K562 (cell line): Measurements from ENCODE around the gene C1QTNF2. TPM values are rescaled to one million over a fixed set of nuclear protein-coding genes. Genes with fewer than 3 reads are reported as not detected.

ENCODE experiments used
- ATAC-seq: fragments of 200-7000 bp; cut with Tn5 transposase; 3 replicates; pipeline ENCODE4 v1.9.1; 2020; ENCODE audit warnings: moderate library complexity
- BruUV-seq: library from RNA; stranded (reverse); fragments of 400-500 nt; replicated peaks from 2 replicates; lab custom pipeline; 2021; lab: Mats Ljungman, UMichigan
- CTCF ChIA-PET: fragments of 300-600 bp; formaldehyde crosslinking; extraction: SDS; loops from one replicate; lab custom pipeline; 2021; ENCODE audit warnings: low intra/inter-chr PET ratio; lab: Yijun Ruan, JAX
- POLR2A ChIA-PET: fragments of 300-600, 350-650 bp; sonication (Branson Sonifier 250); formaldehyde crosslinking; extraction: SDS; loops from one replicate; lab custom pipeline; 2021; ENCODE audit warnings: antibody characterized with exemption, inconsistent platforms; lab: Yijun Ruan, JAX
- DNase-seq, 4 experiments: peaks; one replicate each; pipeline versions ENCODE4 v3.0.0 to v3.0.0-alpha.2; 2011 to 2018; ENCODE audit warnings: low spot score in 3 of 4, mixed read lengths in 3 of 4; ENCODE audit errors: extremely low read depth in 1 of 4
- FAIRE-seq: peaks from 2 replicates; lab custom pipeline; 2011; peaks lifted over from hg19 to GRCh38; lab: Jason Lieb, UNC
- H2AFZ ChIP-seq: 2 replicates; pipeline ENCODE4 v1.6.0; 2011; ENCODE audit warnings: low read depth, low read length, control low read depth, inconsistent platforms
- H3K27ac ChIP-seq: fragments of 200-600 bp; 3 replicates; pipeline ENCODE4 v1.8.0; 2011; ENCODE audit warnings: low read depth, mild to moderate bottlenecking, control low read depth, inconsistent platforms, low read length, moderate library complexity, mixed read lengths; ENCODE audit errors: extremely low read depth
- H3K27me3 ChIP-seq, 2 experiments: fragments of 300-600 bp in 1 of 2; 2 replicates in 1 of 2; 3 replicates in 1 of 2; pipeline versions ENCODE4 v1.6.0 to v1.8.0; 2011; ENCODE audit warnings: inconsistent platforms in 2 of 2, low read length in 2 of 2, mild to moderate bottlenecking in 1 of 2, mixed read lengths in 1 of 2, moderate library complexity in 1 of 2; ENCODE audit not compliant: control insufficient read depth in 2 of 2, insufficient read depth in 2 of 2
- H3K36me3 ChIP-seq: fragments of 300-600 bp; 3 replicates; pipeline ENCODE4 v1.8.0; 2011; ENCODE audit warnings: mild to moderate bottlenecking, low read length, inconsistent platforms; ENCODE audit not compliant: control insufficient read depth, insufficient read depth
- H3K4me1 ChIP-seq, 2 experiments: fragments of 200-600 bp in 1 of 2; replicated peaks in 1 of 2; 2 replicates in 1 of 2; 3 replicates in 1 of 2; pipeline versions ENCODE4 v1.5.1 to v1.8.0; 2011; ENCODE audit warnings: inconsistent platforms in 2 of 2, low read length in 2 of 2, mild to moderate bottlenecking in 1 of 2, mixed read lengths in 1 of 2, moderate library complexity in 1 of 2; ENCODE audit not compliant: control insufficient read depth in 2 of 2, insufficient read depth in 2 of 2
- H3K4me2 ChIP-seq: 2 replicates; pipeline ENCODE4 v1.6.1; 2011; ENCODE audit warnings: low read length, control low read depth, inconsistent platforms, mixed read lengths; ENCODE audit not compliant: insufficient read depth
- H3K4me3 ChIP-seq: fragments of 200-600 bp; sonication (generic), shearing (Covaris generic); 2 replicates; pipeline ENCODE4 v1.5.1; 2016; ENCODE audit warnings: control low read depth, inconsistent platforms
- H3K79me2 ChIP-seq: fragments of 200-600 bp; 3 replicates; pipeline ENCODE4 v1.8.0; 2011; ENCODE audit warnings: low read length, inconsistent platforms; ENCODE audit not compliant: control insufficient read depth, insufficient read depth
- H3K9ac ChIP-seq, 2 experiments: 2 replicates each; pipeline versions ENCODE4 v1.6.0 to v1.6.1; 2011; ENCODE audit warnings: low read depth in 2 of 2, low read length in 2 of 2, control low read depth in 1 of 2, inconsistent platforms in 1 of 2, mild to moderate bottlenecking in 1 of 2, mixed read lengths in 1 of 2; ENCODE audit not compliant: insufficient read depth in 1 of 2
- H3K9me1 ChIP-seq: one replicate; pipeline ENCODE4 v1.6.0; 2011; ENCODE audit warnings: inconsistent platforms, mild to moderate bottlenecking, low read length, moderate library complexity; ENCODE audit not compliant: control insufficient read depth, insufficient read depth
- H3K9me3 ChIP-seq: replicated peaks from 2 replicates; pipeline ENCODE4 v1.5.1; 2011; ENCODE audit warnings: low read depth, low read length, inconsistent platforms; ENCODE audit not compliant: control insufficient read depth, insufficient read depth
- H4K20me1 ChIP-seq: replicated peaks from 2 replicates; pipeline ENCODE4 v1.6.1; 2011; ENCODE audit warnings: low read length, inconsistent platforms, mixed read lengths; ENCODE audit not compliant: control insufficient read depth, insufficient read depth
- ATF7 ChIP-seq: fragments of 450-650 bp; IDR thresholded peaks from 2 replicates; pipeline ENCODE4 v1.7.1; 2014; ENCODE audit warnings: mild to moderate bottlenecking, moderate library complexity
- C11orf30 ChIP-seq: fragments of 450-650 bp; IDR thresholded peaks from 2 replicates; pipeline ENCODE4 v1.6.1; 2016; ENCODE audit warnings: low read depth, mild to moderate bottlenecking
- CEBPG ChIP-seq, 3 experiments: fragments of 200-800 bp in 1 of 3; sonication (Bioruptor generic) in 1 of 3; sonication (generic) in 1 of 3; formaldehyde crosslinking in 1 of 3; IDR thresholded peaks in 2 of 3; conservative IDR thresholded peaks in 1 of 3; 2 replicates each; pipeline versions ENCODE4 v1.6.1 to v1.8.0; 2016 to 2022; ENCODE audit warnings: missing compliant biosample characterization in 2 of 3, missing genetic modification characterization in 2 of 3, mild to moderate bottlenecking in 1 of 3, missing genetic modification reagents in 1 of 3
- CTBP1 ChIP-seq: fragments of 450-650 bp; IDR thresholded peaks from 2 replicates; pipeline ENCODE4 v1.6.1; 2016; ENCODE audit warnings: borderline replicate concordance
- ELF2 ChIP-seq: fragments of 250-450 bp; sonication (Bioruptor Pico); IDR thresholded peaks from 2 replicates; pipeline ENCODE4 v1.5.0; 2021; ENCODE audit warnings: mild to moderate bottlenecking
- MECOM ChIP-seq: fragments of 250-450 bp; sonication (Bioruptor Pico); IDR thresholded peaks from 2 replicates; pipeline ENCODE4 v1.8.0; 2022; ENCODE audit warnings: inconsistent platforms
- MNT ChIP-seq, 2 experiments: fragments of 450-650 bp; conservative IDR thresholded peaks; 2 replicates each; pipeline ENCODE4 v1.6.1; 2017; ENCODE audit warnings: mild to moderate bottlenecking in 2 of 2, moderate library complexity in 2 of 2
- NFATC3 ChIP-seq: fragments of 450-650 bp; IDR thresholded peaks from 2 replicates; pipeline ENCODE4 v1.6.1; 2017; ENCODE audit warnings: mild to moderate bottlenecking
- PHF8 ChIP-seq: fragments of 200-600 bp; sonication (generic); IDR thresholded peaks from 2 replicates; pipeline ENCODE4 v1.6.1; 2012; ENCODE audit warnings: mixed run types, mild to moderate bottlenecking, inconsistent platforms, low read length, moderate library complexity, borderline replicate concordance
- RBM17 ChIP-seq: fragments of 200-400 bp; formaldehyde crosslinking; IDR thresholded peaks from 2 replicates; pipeline ENCODE4 v1.6.1; 2017; ENCODE audit warnings: low read depth, mild to moderate bottlenecking, low read length, borderline replicate concordance
- RUNX1 ChIP-seq: sonication (generic); IDR thresholded peaks from 2 replicates; pipeline ENCODE4 v1.6.1; 2016; ENCODE audit warnings: antibody characterized with exemption, low read depth
- SP1 ChIP-seq: sonication (generic); formaldehyde crosslinking; IDR thresholded peaks from 2 replicates; pipeline ENCODE4 v1.8.1; 2022; ENCODE audit warnings: mild to moderate bottlenecking, missing genetic modification reagents
- SREBF1 ChIP-seq: fragments of 150-350 bp; IDR thresholded peaks from 2 replicates; pipeline ENCODE4 v1.6.1; 2014; ENCODE audit warnings: antibody characterized with exemption, low read depth, low read length, borderline replicate concordance
- TBP ChIP-seq: optimal IDR thresholded peaks from 2 replicates; pipeline ENCODE3; 2011; ENCODE audit warnings: low read depth, low read length, improper control_type of control experiment
- TEAD1 ChIP-seq, 2 experiments: fragments of 450-650 bp in 1 of 2; sonication (generic) in 1 of 2; formaldehyde crosslinking; IDR thresholded peaks; 2 replicates each; pipeline versions ENCODE4 v1.4.0 to v1.8.0; 2020 to 2022; ENCODE audit warnings: mild to moderate bottlenecking in 2 of 2, missing genetic modification reagents in 1 of 2
- XRCC4 ChIP-seq: IDR thresholded peaks from one replicate; pipeline ENCODE4 v1.6.1; 2011; ENCODE audit not compliant: insufficient read depth, insufficient read length; ENCODE audit errors: extremely low read depth
- ZFP30 ChIP-seq: fragments of 250-450 bp; sonication (Bioruptor Pico); IDR thresholded peaks from 2 replicates; pipeline ENCODE4 v1.8.0; 2022; ENCODE audit warnings: moderate library complexity, mild to moderate bottlenecking, inconsistent platforms, borderline replicate concordance
- ZNF449 ChIP-seq: fragments of 250-450 bp; sonication (Bioruptor Pico); IDR thresholded peaks from 2 replicates; pipeline ENCODE4 v1.8.0; 2022; ENCODE audit warnings: moderate library complexity, mild to moderate bottlenecking, inconsistent platforms
- WGBS: fragments of 100-300 bp; shearing (Covaris generic); methylation state at CpG from one replicate; pipeline ENCODE4 v1.1.6; 2016; ENCODE audit warnings: low coverage, mixed read lengths; ENCODE audit not compliant: insufficient coverage; ENCODE audit errors: missing lambda C conversion rate; 5-methylcytosine and 5-hydroxymethylcytosine counted together
- in situ Hi-C: fragments of 300-500 bp; cut with MboI; formaldehyde crosslinking; loops from 4 replicates; pipeline ENCODE4 v1.15.0; 2018; ENCODE audit warnings: inconsistent platforms, mixed read lengths
- intact Hi-C: fragments of 100-400 bp; cut with micrococcal nuclease; formaldehyde crosslinking; loops from 2 replicates; pipeline ENCODE4 v1.14.2; 2022
- polyA plus RNA-seq, 8 experiments: library from polyadenylated mRNA; depleted of rRNA in 4 of 8; stranded (reverse) in 5 of 8; unstranded in 3 of 8; fragments of >200 nt; fragmentation: Nextera tagmentation in 2 of 8; fragmentation: Illumina TruSeq in 1 of 8; extraction: Ambion mirVana in 2 of 8; extraction: Trizol in 1 of 8; gene quantifications; 2 replicates each; pipeline versions ENCODE4 v1.2.1 to v1.2.3, GENCODE V29; 2011 to 2014; ENCODE audit warnings: inconsistent platforms in 1 of 8, missing spikeins in 1 of 8
- total RNA-seq, 7 experiments: library from RNA; depleted of rRNA in 6 of 7; stranded (reverse); fragments of >200 nt in 6 of 7; fragmentation: Illumina TruSeq in 2 of 7; extraction: Trizol in 2 of 7; gene quantifications; 2 replicates each; pipeline versions ENCODE4 v1.2.1 to v1.2.3, GENCODE V29; 2011 to 2021; ENCODE audit warnings: low replicate concordance in 1 of 7

Gene C1QTNF2
- total and polyA plus RNA-seq, 9 of the 15 experiments (the other 6 are each of a cell fraction or from before 2014, with no cell fraction given), result not detected

DNA sequence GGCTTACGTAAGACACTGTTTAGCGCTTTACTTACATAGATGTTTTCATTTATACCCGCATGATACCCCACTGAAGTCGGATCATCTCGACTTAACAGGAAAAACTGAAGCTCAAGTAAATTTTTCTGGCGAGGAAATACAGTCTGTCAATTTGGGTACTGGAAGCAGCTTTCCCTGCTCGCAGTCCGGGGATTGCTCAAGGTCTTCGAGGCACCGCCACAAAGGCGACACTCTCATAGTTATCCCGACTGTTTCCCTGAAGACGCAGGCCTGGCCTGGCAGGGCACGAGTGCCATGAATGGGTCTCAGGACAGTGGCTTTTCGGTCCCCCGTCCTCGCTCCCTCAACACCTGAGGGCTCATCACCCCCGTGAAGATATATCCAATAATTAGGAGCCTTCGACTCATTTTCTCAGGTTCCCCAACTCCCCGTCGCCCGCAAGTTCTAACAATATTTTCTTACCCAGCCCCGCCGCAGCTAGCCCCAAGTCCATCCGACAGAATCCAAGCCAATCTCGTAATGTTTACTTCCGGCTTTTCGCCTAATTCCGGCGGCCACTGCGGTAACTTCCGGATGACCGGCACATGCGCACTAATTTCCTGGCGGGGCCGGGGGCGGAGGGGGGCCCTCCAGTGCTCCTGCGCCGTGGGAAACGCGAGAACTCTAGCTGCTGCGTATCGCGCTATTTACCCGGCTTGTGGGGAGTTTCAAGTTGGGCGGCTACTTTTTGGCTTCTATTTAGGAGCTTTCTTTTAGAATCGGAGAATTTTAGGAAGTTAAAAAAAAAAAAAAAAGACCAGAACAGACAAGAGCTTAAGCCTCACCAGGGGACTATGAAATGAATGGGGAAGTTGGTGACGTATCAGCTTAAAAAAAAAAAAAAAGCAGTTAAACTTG, 48.4 kb upstream of the C1QTNF2 start, which contains the start of gene SLU7:
SLU7 (minus strand) TSS at position 521 of the 897 bp plus-strand sequence. CDS start 3,787 bp downstream, outside the sequence.
- Histone ChIP-seq H3K36me3 (peaks cover 33% of the 10 kb centered on the region), H3K27ac (peak within 1 kb of the TSS; percentile 93), H3K9me3 (no peaks in the 10 kb centered on the region), H3K4me2 (peak within 1 kb of the TSS; percentile 95), H3K79me2 (peaks cover 51% of the 10 kb centered on the region), H3K4me3 (peak within 1 kb of the TSS; percentile 84), H3K27me3 (no peaks in the 10 kb centered on the region), H3K9me1 (no peaks in the 10 kb centered on the region), H4K20me1 (no peaks in the 10 kb centered on the region), H3K9ac (peak within 1 kb of the TSS; percentile 92 to 97), H3K4me1 (peaks cover 4 to 17% of the 10 kb centered on the region in 2 experiments; a peak in 4 of 5 replicates), H2AFZ (peak within 1 kb of the TSS; percentile 80)
- FAIRE-seq (peak; percentile 88), DNase-seq (peak; percentile 87 to 96 (median 90)), ATAC-seq (peak; percentile 84)
- ChIA-PET CTCF (interaction anchor here (0.7 kb wide), 1 partner anchor 542 kb away, joined by 5 read pairs; no protein-coding TSS in a partner anchor), POLR2A (interaction anchor here (0.6 to 1.9 kb wide), 11 partner anchors 9 to 338 kb away, joined by 3 to 9 read pairs (median 4); partner anchors contain the start of gene FAM200C)
- intact Hi-C loops (no loop called here), in situ Hi-C loops (no loop called here)
- TSS peak; percentile 77 for BruUV-seq
- under 1% methylated on average over 46 of the region's 48 CpGs for WGBS
- peak; percentile 75; the same call in 1 of the 2 replicates for TF ChIP-seq PHF8
- TF ChIP-seq TEAD1 (CRISPR knock-in tag; IDR thresholded peaks at IDR 0.05), result peak in 1 of 2 experiments; percentile 40; a peak in 2 of 4 replicates
- TF ChIP-seq ZFP30 (CRISPR knock-in tag), result no peak
- TF ChIP-seq TBP, result peak; percentile 78
- no peak for TF ChIP-seq RUNX1
- TF ChIP-seq ZNF449 (CRISPR knock-in tag), result no peak
- peak; percentile 40; the same call in 1 of the 2 replicates for TF ChIP-seq CEBPG (CRISPR knock-in tag; IDR thresholded peaks at IDR 0.05)
- peak in 1 of 2 experiments; percentile 62; a peak in 2 of 4 replicates for TF ChIP-seq CEBPG (tag; conservative IDR thresholded peaks at IDR 0.05 in 1 of 2, IDR thresholded peaks at IDR 0.05 in 1 of 2)
- TF ChIP-seq XRCC4, result no peak
- peak; percentile 50 for TF ChIP-seq C11orf30
- peak; percentile 41; the same call in 1 of the 2 replicates for TF ChIP-seq ATF7
- TF ChIP-seq NFATC3, result no peak
- TF ChIP-seq SP1 (CRISPR knock-in tag), result peak; percentile 44; the same call in 1 of the 2 replicates
- no peak for TF ChIP-seq MECOM (CRISPR knock-in tag)
- no peak for TF ChIP-seq RBM17
- peak; percentile 59 to 81; a peak in 3 of 4 replicates for TF ChIP-seq MNT (conservative IDR thresholded peaks at IDR 0.05)
- no peak for TF ChIP-seq SREBF1
- no peak for TF ChIP-seq CTBP1
- peak; percentile 83 for TF ChIP-seq ELF2 (CRISPR knock-in tag)
